HG03280 (cell line): Measurements from ENCODE around the gene AP5S1.

Experiments used
- ATAC-seq: cut with Tn5 transposase; IDR thresholded peaks from one replicate; pipeline ENCODE4 v1.9.1; 2021; ENCODE audit warnings: mild to moderate bottlenecking, moderate library complexity; ENCODE audit not compliant: unreplicated experiment

The AP5S1 gene

DNA sequence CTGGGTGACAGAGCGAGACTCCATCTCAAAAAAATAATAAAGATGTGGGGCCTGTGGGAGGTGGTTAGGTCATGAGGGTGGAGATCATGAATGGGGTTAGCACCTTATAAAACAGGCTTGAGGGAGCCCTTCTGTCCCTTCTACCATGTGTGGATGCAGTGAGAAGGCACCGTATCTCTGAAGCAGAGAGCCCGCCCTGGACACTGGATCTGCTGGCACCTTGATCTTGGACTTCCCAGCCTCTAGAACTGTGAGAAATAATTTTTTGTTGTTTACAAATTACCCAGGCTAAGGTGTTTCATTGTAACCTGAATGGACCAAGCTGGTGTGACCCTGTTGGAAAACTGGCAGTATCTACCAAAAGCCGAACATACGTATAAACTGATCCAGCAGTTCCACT lies 53.2 kb downstream of the AP5S1 start:
- ATAC-seq: no peak

DNA sequence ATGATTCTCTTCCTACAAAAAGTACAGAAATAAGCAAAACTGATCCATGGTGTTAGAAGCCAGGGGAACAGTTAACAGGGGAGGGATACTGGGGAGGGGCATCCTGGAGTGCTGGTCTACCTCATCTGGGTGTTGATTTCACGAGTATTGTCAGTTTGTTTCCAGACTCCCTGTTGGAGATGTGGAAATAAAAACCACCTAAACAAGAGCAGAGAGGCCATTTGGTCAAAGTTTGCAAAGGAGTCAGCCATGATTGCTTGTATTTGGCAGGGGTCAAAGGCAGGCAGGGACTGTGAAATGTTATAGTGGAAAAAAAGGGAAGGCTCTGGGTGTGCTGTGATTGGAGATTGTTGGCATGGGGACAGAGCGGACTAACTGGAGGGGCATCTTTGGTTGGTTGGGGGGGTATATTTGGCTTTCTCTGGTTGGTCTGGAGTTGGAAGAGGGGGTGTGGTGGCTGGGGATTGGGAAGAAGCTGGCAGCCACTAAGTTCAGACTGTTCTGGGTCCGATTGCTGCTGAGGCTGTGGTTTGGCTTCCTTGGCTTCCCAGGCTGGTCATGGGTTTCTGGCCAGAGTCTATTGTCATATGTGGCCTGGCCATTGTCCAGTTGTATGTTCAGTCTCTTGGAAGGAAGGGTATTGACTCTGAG lies 54.0 kb downstream of the AP5S1 start:
- no peak for ATAC-seq

DNA sequence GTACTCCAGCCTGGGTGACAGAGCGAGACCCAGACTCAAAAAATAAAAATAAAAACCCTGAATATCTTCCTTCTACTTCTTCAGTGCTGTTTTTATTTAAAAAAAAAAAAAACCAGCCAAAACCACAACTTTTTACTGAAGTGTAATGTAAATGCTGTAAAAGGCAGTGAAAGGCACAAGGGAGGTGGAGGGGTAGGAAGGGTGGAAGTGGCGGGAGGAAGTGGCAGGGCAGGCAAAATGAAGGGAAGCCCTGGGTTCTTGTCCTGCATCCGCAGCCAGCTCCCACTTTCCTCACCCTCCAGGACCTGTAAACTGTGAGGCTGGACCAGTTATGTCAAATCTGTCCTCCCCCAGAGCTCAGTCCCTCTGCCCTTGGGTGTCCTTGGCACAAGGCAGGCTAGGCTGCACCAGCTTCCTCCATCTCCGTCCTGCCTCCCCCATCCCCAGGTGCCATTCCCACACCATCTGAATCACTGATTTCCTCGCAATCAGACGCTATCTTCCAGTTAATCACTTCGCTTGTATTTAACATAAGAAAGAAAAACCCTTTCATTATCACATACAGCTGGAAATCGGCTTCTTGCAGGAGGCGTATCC lies 55.1 kb downstream of the AP5S1 start:
- no peak for ATAC-seq

DNA sequence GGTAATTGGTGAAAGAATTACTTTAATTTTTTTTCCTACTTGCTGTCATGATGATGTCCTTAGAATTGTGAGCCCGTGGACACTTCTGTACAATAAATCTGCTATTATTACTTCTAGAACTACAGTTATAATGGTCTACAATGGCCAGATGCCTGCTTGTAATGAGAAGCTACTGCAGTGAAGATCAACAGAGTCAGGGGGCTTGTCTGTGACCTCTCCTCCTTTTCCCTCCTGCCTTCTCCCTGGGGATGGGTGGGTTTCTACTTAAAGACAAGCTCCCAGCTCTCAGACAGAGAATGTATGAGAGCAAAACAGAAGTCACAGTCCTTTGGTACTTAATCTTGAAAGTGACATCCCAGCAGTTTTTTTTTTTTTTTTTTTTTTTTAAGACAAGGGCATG lies 55.7 kb downstream of the AP5S1 start:
- no peak for ATAC-seq

DNA sequence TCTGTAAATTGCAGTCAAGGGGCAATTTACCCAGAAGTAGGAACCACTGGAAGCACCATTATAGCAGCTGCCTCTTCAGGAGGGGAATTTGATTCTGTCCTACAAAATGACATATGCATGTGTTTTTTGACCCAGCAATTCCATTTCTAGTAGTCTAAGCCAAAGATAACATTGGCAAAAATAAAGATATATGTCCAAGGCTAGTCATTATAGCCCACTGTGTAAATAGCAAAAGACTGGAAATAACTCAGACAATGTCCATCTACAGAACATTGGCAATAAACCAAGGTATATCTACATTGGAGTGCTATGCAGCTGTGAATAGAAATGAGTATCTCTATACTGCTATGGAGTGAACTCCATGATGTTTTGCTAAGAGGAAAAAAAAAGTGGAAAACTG lies 56.3 kb downstream of the AP5S1 start:
- ATAC-seq: no peak
